Erythroblast (primary cell): ENCODE measurements around the gene ARMC9.

Experiments used
- GATA1 ChIP-seq: IDR thresholded peaks from 2 replicates; pipeline ENCODE4 v1.6.1; 2011; ENCODE audit warnings: low read depth, mild to moderate bottlenecking, control low read depth, low read length, moderate library complexity
- POLR2A ChIP-seq: IDR thresholded peaks from 2 replicates; pipeline ENCODE4 v1.6.1; 2011; ENCODE audit warnings: mild to moderate bottlenecking, low read length

GRCh38 chr2:231374771-231375170, 176.3 kb downstream of the ARMC9 start:
- TF ChIP-seq POLR2A (no peak), GATA1 (no peak)
